Measurements from ENCODE around the gene BLTP3B.

Gene BLTP3B

DNA sequence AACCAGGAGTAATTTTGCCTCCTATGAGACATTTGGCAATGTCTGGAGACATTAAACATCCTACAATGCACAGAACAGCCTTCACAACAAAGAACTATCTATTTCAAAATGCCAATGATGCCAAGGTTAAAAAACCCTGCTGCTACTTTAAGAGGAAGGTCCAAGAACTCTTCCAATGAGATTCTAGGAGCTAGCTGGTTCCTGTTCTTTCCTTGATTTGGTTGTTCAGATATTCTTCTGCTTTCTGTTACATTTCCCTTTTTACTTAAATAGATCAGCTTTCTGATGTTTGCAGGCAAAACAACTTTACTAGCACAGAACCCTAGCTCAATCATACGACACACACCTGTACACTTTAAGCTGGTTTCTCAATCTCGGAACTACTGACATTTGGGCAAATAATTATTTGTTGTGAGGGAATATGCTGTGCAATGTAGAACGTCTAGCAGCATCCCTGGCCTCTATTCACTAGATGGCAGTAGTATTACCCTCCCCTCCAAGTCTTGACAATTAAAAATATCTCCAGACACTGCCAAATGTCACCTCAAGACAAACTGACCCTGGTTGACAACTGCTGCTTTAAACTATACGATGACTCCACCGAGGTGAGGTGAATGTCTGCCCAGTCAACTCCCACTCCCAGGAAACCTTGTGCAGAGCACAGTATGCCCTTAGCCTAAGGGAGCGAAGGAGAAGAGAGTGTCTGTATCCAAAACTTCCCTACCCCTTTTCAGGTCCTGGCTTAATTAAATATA, 4.4 kb downstream of the BLTP3B start:
- TF ChIP-seq, protein P1, sequence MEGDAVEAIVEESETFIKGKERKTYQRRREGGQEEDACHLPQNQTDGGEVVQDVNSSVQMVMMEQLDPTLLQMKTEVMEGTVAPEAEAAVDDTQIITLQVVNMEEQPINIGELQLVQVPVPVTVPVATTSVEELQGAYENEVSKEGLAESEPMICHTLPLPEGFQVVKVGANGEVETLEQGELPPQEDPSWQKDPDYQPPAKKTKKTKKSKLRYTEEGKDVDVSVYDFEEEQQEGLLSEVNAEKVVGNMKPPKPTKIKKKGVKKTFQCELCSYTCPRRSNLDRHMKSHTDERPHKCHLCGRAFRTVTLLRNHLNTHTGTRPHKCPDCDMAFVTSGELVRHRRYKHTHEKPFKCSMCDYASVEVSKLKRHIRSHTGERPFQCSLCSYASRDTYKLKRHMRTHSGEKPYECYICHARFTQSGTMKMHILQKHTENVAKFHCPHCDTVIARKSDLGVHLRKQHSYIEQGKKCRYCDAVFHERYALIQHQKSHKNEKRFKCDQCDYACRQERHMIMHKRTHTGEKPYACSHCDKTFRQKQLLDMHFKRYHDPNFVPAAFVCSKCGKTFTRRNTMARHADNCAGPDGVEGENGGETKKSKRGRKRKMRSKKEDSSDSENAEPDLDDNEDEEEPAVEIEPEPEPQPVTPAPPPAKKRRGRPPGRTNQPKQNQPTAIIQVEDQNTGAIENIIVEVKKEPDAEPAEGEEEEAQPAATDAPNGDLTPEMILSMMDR (IDR thresholded peaks at IDR 0.05; ENCODE audit: low read depth, low read length) = peak; percentile 39
- no peak overlapping the region for H3K4me3 ChIP-seq (replicated peaks in 1 of 2; ENCODE audit: low read depth in 2 of 2, low read length in 2 of 2)
- DNase-seq (ENCODE audit: low read depth in 2 of 2) = peak; percentile 42 to 46

- H3K4me3 ChIP-seq (replicated peaks in 1 of 2; ENCODE audit: low read depth in 2 of 2, low read length in 2 of 2) = no peak overlapping the region
- TF ChIP-seq, protein P1 (IDR thresholded peaks at IDR 0.05; ENCODE audit: low read depth, low read length) = no peak
- DNase-seq (ENCODE audit: low read depth in 2 of 2) = no peak
Measured at GRCh38 chr12:100133200-100133599, 9.5 kb downstream of the BLTP3B start.

GRCh38 chr12:100128512-100128908, 14.2 kb downstream of the BLTP3B start:
- H3K4me3 ChIP-seq (replicated peaks in 1 of 2; ENCODE audit: low read depth in 2 of 2, low read length in 2 of 2) = no peak overlapping the region
- TF ChIP-seq, protein P1 (IDR thresholded peaks at IDR 0.05; ENCODE audit: low read depth, low read length) = peak; percentile 71
- peak; percentile 73 to 74 for DNase-seq (ENCODE audit: low read depth in 2 of 2)

DNA sequence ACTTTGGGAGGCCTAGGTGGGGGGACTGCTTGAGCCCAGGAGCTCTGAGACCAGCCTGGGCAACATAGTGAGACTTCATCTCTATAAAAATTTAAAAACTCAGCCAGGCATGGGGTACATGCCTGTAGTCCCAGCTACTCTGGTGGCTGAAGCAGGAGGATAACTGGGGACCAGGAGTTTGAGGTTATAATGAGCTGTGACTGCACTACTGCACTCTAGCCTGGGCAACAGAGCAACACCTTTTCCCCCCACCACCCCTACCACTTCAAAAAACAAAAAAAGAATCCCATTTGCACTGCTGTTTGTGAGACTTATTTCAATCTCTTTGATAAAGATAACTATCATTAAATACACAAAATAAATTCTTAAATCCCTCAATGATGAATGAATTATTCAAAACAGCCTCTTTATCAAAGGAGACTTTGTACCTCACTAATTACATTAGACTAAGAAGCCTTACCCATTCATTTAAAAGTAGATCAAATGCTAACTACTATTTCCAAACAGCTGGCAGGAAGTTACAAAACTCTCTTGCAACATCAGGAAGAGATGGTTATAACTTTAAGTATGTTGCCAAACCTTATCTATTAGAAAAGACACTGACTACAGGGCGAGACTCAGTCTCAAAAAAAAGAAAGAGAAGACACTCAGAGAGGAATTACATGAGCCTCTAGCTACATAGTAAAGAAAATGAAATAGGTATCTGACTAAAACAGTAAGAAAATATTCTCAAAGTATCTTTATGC, 14.7 kb downstream of the BLTP3B start:
- DNase-seq (ENCODE audit: low read depth in 2 of 2) = peak; percentile 76 to 79
- H3K4me3 ChIP-seq (replicated peaks in 1 of 2; ENCODE audit: low read depth in 2 of 2, low read length in 2 of 2) = no peak overlapping the region
- TF ChIP-seq, protein P1 (IDR thresholded peaks at IDR 0.05; ENCODE audit: low read depth, low read length) = no peak

DNA sequence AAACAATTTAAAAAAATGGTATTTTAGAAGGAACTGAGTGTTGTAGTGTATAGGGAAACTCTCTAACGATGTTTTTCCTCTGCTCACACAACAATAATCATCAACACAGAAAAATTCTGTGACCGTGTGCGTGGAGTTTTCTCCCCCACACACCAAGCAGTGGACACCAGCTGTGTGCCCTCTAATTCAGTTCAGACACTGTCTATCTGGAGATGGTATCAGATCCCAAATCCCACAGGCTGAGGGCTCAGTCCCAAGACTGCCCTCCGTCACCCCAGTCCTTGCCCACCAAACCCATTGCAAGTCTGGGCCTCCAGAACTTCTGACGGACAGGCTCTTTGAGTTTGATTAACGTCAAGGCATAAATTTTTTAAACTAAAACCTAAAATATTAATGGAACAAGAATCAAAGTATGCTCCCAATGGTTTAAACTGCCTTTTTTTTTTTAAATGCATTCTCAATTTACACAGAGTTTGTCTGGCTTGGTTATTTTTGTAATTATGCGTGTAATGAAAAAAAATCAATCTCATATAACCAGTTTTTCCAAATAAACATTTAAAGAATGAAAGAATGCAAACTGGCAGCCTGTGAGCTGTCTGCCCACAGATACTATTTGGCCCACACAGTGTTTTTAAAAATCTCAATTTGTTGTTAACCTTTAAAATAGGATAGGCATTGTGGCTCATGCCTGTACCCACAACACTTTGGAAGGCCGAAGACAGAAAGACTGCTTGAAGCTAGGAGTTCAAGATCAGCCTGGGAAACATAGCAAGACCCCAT, 19.2 kb downstream of the BLTP3B start:
- DNase-seq (ENCODE audit: low read depth in 2 of 2) = no peak
- H3K4me3 ChIP-seq (replicated peaks in 1 of 2; ENCODE audit: low read depth in 2 of 2, low read length in 2 of 2) = no peak overlapping the region
- TF ChIP-seq, protein P1 (IDR thresholded peaks at IDR 0.05; ENCODE audit: low read depth, low read length) = no peak

DNA sequence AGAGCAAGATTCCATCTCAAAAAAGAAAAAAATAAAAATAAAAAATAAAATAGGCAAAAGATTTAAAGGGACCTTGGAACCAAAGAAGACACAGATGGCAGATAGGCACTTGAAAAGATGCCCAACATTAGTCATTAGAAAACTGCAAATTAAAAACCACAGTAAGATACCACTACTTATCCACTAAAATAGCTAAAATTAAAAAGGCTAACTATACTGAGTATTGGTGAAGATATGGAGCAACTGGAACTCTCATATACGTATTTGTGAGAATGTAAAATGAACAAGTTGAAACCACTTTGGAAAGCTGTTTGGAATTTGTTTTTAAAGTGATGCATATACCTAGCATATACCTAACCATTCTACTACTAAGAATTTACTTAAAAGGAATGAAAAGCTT, 22.3 kb downstream of the BLTP3B start:
- TF ChIP-seq, protein P1 (IDR thresholded peaks at IDR 0.05; ENCODE audit: low read depth, low read length) = no peak
- no peak for DNase-seq (ENCODE audit: low read depth in 2 of 2)
- H3K4me3 ChIP-seq (replicated peaks in 1 of 2; ENCODE audit: low read depth in 2 of 2, low read length in 2 of 2) = no peak overlapping the region
